ENCODE measurements around the gene KATNA1. TPM values are rescaled to one million over a fixed set of nuclear protein-coding genes. Genes with fewer than 3 reads are reported as not detected.

Gene KATNA1
- total RNA-seq, 2 donors from 2014 or later = 19.8 to 26.1 TPM

DNA sequence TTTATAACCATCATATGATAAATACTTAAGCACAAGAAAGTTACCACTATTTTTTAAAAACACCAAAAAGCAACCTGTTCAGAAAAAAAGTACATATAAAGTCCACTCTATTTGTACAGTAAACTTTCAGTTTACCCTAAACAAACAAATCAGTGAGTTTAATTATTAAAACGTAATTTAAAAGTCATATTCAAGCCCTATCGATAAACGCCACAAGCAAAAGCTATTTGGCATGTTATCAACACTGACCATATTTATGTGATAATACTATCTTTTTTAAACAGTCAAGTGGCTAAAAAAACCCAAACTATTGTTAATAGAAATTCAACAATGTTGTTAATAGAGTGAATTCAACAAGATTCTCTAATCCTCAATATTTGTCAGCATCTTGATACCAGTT is 1.9 kb downstream of the KATNA1 start:
- Mint-ChIP-seq H3K27me3 (no peaks in the 10 kb centered on the region), H3K9me3 (no peaks in the 10 kb centered on the region), H3K4me3 (peak overlapping the region; percentile 38), H3K4me1 (ENCODE audit: low read depth in 2 of 2) (peaks cover 16 to 21% of the 10 kb centered on the region in 2 donors), H3K36me3 (no peaks in the 10 kb centered on the region), H3K27ac (no peak overlapping the region)
- DNase-seq (ENCODE audit: low spot score) = no peak
- no peak for ATAC-seq

DNA sequence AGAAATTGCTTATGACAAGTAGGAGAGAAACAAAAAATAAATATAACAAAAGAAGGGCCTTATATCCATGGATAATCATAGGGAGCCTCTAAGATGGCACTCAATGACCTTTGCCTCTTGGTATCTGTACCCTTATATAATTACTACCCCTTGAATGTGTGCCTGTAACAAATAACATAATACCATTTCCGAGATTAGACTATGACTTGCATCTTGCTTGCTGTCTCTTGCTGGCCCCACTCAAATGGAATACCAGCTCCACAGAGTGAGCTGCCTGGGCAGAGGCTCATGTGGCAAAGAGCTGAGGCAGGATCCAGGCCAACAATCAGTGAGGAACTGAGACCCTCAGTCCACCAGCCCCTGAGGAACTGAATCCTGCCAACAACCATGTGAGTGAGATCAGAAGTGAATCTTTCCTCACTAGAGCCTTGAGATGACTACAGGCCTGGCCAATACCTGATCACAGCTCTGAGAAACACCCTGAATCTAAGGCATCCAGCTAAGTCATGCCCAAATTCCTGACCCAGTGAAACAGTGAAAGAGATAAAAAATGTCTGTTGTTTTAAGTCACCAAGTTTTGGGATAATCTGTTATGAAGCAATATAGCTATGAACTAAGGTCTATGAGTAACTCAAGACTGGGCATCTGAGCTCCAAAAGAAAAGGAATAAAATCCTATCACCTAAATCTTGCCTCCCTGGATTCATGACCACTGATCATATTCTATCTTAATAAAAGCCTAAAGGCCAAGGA is 5.5 kb downstream of the KATNA1 start:
- no peaks in the 10 kb centered on the region for H3K36me3 Mint-ChIP-seq
- ATAC-seq (no peak), DNase-seq (ENCODE audit: low spot score) (no peak)
- no peaks in the 10 kb centered on the region for H3K9me3 Mint-ChIP-seq
- H3K4me1 Mint-ChIP-seq (ENCODE audit: low read depth in 2 of 2) = peaks cover 14 to 16% of the 10 kb centered on the region in 2 donors
- no peak overlapping the region for H3K27ac Mint-ChIP-seq
- no peak overlapping the region for H3K4me3 Mint-ChIP-seq
- H3K27me3 Mint-ChIP-seq = no peaks in the 10 kb centered on the region

DNA sequence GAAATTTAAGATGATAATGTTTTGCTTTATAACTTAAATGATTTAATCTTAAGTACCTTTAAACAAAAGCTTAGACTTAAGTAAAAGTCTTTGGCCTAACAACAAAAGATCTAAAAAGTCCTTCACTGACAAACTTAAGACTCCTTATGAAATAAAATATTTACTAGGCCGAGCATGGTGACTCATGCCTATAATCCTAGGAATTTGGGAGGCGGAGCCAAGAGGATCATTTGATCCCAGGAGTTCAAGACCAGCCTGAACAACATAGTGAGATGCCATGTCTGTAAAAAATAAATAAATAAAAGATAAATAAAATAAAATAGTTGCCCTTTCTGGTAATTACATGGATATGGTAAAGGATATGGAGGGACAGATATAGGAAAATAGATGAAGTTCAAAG is 12.4 kb downstream of the KATNA1 start:
- Mint-ChIP-seq H3K9me3 (no peaks in the 10 kb centered on the region), H3K27ac (no peak overlapping the region), H3K4me1 (ENCODE audit: low read depth in 2 of 2) (peaks cover 0 to 2% of the 10 kb centered on the region in 2 donors), H3K27me3 (no peaks in the 10 kb centered on the region), H3K36me3 (no peaks in the 10 kb centered on the region), H3K4me3 (no peak overlapping the region)
- ATAC-seq (no peak), DNase-seq (ENCODE audit: low spot score) (no peak)

DNA sequence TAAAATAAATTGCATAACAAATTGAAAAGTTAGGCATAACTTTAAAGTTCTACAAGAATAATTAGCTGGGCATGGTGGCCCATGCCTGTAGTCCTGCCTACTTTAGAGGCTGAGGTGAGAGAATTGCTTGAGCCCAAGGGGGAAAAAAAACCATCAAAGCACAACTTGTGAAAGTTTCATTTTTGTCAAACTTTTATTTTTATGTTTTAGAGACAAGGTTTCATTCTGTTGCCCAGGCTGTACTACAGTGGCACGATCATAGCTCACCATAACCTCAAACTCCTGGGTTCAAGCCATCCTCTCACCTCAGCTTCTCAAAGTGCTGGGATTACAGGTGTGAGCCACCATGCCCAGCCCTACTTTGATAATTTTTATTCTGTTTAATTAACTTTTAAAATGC is 14.2 kb downstream of the KATNA1 start:
- Mint-ChIP-seq H3K4me1 (ENCODE audit: low read depth in 2 of 2) (no peaks in the 10 kb centered on the region), H3K27ac (no peak overlapping the region), H3K27me3 (no peaks in the 10 kb centered on the region), H3K4me3 (no peak overlapping the region), H3K36me3 (peaks cover 3% of the 10 kb centered on the region), H3K9me3 (no peaks in the 10 kb centered on the region)
- DNase-seq (ENCODE audit: low spot score) (no peak), ATAC-seq (no peak)

GRCh38 chr6:149628875-149629510 is 19.5 kb downstream of the KATNA1 start:
- Mint-ChIP-seq H3K27ac (peak overlapping the region in 1 of 2 donors; percentile 30), H3K36me3 (peaks cover 11% of the 10 kb centered on the region), H3K4me1 (ENCODE audit: low read depth in 2 of 2) (peaks cover 0 to 5% of the 10 kb centered on the region in 2 donors), H3K27me3 (no peaks in the 10 kb centered on the region), H3K9me3 (no peaks in the 10 kb centered on the region), H3K4me3 (no peak overlapping the region)
- DNase-seq (ENCODE audit: low spot score) = no peak
- ATAC-seq = no peak

- no peak overlapping the region for H3K27ac Mint-ChIP-seq
Measured at GRCh38 chr6:149627672-149628071, 20.8 kb downstream of the KATNA1 start.

GRCh38 chr6:149615805-149616204 is 32.7 kb downstream of the KATNA1 start:
- no peaks in the 10 kb centered on the region for H3K27me3 Mint-ChIP-seq
- peaks cover 2 to 6% of the 10 kb centered on the region in 2 donors for H3K4me1 Mint-ChIP-seq (ENCODE audit: low read depth in 2 of 2)
- peaks cover 13% of the 10 kb centered on the region for H3K36me3 Mint-ChIP-seq
- H3K27ac Mint-ChIP-seq = no peak overlapping the region
- no peak overlapping the region for H3K4me3 Mint-ChIP-seq
- DNase-seq (ENCODE audit: low spot score) = no peak
- ATAC-seq = no peak
- no peaks in the 10 kb centered on the region for H3K9me3 Mint-ChIP-seq

More at GRCh38 chr6:149627672-149628071, 20.8 kb downstream of the KATNA1 start:
- Mint-ChIP-seq H3K27me3 (no peaks in the 10 kb centered on the region), H3K9me3 (no peaks in the 10 kb centered on the region), H3K36me3 (peaks cover 11% of the 10 kb centered on the region), H3K4me3 (no peak overlapping the region), H3K4me1 (ENCODE audit: low read depth in 2 of 2) (peaks cover 0 to 5% of the 10 kb centered on the region in 2 donors)
- DNase-seq (ENCODE audit: low spot score) (no peak), ATAC-seq (no peak)

GRCh38 chr6:149614337-149614736 is 34.2 kb downstream of the KATNA1 start:
- H3K27ac Mint-ChIP-seq = no peak overlapping the region
- H3K36me3 Mint-ChIP-seq = peaks cover 8% of the 10 kb centered on the region
- peaks cover 2 to 6% of the 10 kb centered on the region in 2 donors for H3K4me1 Mint-ChIP-seq (ENCODE audit: low read depth in 2 of 2)
- no peak for ATAC-seq
- no peaks in the 10 kb centered on the region for H3K27me3 Mint-ChIP-seq
- H3K9me3 Mint-ChIP-seq = no peaks in the 10 kb centered on the region
- H3K4me3 Mint-ChIP-seq = no peak overlapping the region
- no peak for DNase-seq (ENCODE audit: low spot score)

DNA sequence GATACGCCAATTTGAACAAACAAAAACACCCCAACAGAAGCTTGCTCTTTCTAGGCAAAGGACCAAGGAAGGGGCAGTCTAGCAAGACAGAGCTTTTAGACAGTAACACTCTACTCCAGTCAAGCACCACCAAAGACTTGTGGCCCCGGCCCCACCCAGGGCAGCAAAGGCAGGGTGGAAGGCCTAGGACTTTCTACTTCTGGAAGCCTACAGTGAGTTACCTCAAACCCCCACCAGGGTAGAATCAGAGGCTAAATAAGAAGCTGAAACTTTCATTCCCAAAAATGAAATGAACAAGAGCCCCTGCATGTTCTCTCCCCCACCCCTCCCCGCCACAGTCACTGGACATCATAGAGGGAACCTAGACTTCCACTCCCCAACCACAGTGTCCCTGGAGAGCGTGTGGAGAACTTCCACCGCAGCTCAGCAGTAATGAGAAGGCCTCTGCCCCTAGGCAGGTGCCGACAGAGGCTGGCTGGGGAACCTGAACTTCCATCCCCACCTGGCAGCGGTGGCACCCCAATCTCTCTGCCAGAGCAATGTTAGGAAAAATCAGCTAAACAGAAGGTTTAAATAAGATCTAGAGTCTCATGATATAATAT is 40.0 kb downstream of the KATNA1 start:
- no peaks in the 10 kb centered on the region for H3K9me3 Mint-ChIP-seq
- H3K4me1 Mint-ChIP-seq (ENCODE audit: low read depth in 2 of 2) = peaks cover 3 to 5% of the 10 kb centered on the region in 2 donors
- peak overlapping the region in 1 of 2 donors; percentile 48 for H3K27ac Mint-ChIP-seq
- H3K4me3 Mint-ChIP-seq = no peak overlapping the region
- DNase-seq (ENCODE audit: low spot score) (no peak), ATAC-seq (no peak)
- no peaks in the 10 kb centered on the region for H3K36me3 Mint-ChIP-seq
- no peaks in the 10 kb centered on the region for H3K27me3 Mint-ChIP-seq

DNA sequence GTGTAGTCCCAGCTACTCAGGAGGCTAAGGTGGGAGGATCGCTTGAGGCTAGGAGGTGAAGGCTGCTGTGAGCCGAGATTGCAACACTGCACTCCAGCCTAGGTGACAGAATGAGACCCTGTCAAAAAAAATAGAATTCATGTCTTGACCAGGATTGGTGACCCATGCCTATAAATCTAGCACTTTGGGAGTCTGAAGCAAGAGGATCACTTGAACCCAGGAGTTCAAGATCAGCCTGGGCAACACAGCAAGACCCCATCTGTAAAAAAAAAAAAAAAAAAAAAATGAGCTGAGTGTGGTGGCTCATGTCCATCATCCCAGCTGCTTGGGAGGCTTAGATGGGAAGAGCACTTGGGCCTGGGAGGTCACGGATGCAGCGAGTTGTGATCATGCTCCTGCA is 48.0 kb downstream of the KATNA1 start:
- Mint-ChIP-seq H3K9me3 (no peaks in the 10 kb centered on the region), H3K4me3 (no peak overlapping the region), H3K4me1 (ENCODE audit: low read depth in 2 of 2) (no peaks in the 10 kb centered on the region), H3K27me3 (no peaks in the 10 kb centered on the region), H3K27ac (no peak overlapping the region), H3K36me3 (peaks cover 6% of the 10 kb centered on the region)
- ATAC-seq = no peak
- no peak for DNase-seq (ENCODE audit: low spot score)

- Mint-ChIP-seq H3K4me1 (ENCODE audit: low read depth in 2 of 2) (no peaks in the 10 kb centered on the region), H3K27me3 (no peaks in the 10 kb centered on the region), H3K27ac (no peak overlapping the region), H3K4me3 (no peak overlapping the region), H3K36me3 (peaks cover 6% of the 10 kb centered on the region), H3K9me3 (no peaks in the 10 kb centered on the region)
- ATAC-seq = no peak
- no peak for DNase-seq (ENCODE audit: low spot score)
Measured at GRCh38 chr6:149593408-149593807, 55.1 kb downstream of the KATNA1 start.

DNA sequence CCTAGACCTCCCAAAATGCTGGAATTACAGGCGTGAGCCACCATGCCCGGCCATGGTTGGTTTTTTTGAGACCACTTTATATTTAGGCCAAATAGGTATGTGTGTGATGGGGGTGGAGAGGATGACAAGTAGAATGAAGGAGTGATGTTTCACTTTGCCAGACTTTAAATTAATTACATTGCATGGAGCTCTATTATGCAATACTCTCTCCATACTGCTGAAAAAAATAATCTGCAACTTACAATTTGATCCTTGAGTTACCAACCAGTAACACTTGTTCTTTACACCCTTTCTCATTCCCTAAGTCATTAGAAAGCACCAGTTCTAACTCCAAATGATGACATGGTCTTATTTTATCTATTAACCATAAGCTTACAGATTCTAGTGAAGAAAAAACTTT is 55.5 kb downstream of the KATNA1 start:
- ATAC-seq (no peak), DNase-seq (ENCODE audit: low spot score) (no peak)
- H3K27me3 Mint-ChIP-seq = no peaks in the 10 kb centered on the region
- peaks cover 6% of the 10 kb centered on the region for H3K36me3 Mint-ChIP-seq
- no peak overlapping the region for H3K27ac Mint-ChIP-seq
- no peaks in the 10 kb centered on the region for H3K4me1 Mint-ChIP-seq (ENCODE audit: low read depth in 2 of 2)
- no peaks in the 10 kb centered on the region for H3K9me3 Mint-ChIP-seq
- H3K4me3 Mint-ChIP-seq = no peak overlapping the region

- Mint-ChIP-seq H3K9me3 (no peaks in the 10 kb centered on the region), H3K4me3 (no peak overlapping the region), H3K27ac (no peak overlapping the region), H3K36me3 (peaks cover 6% of the 10 kb centered on the region), H3K27me3 (no peaks in the 10 kb centered on the region), H3K4me1 (ENCODE audit: low read depth in 2 of 2) (no peaks in the 10 kb centered on the region)
- DNase-seq (ENCODE audit: low spot score) (no peak), ATAC-seq (no peak)
Measured at GRCh38 chr6:149586149-149586548, 62.4 kb downstream of the KATNA1 start.

DNA sequence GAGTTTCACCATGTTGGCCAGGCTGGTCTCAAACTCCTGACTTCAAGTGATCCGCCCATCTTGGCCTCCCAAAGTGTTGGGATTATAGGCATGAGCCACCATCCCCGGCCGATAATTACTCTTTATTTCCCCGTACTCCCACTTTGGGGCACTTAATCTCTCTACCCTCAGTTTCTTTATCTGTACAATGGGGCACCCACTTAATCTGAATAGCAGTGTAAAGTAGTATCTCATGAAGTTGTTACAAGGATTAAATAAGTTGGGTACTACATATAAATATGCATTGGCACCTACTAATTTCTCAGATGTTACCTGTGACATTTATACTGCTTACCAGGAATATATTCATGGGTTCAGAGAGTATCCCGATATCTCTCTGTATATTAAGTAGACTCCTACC is 67.2 kb downstream of the KATNA1 start:
- Mint-ChIP-seq H3K27me3 (no peaks in the 10 kb centered on the region), H3K4me1 (ENCODE audit: low read depth in 2 of 2) (no peaks in the 10 kb centered on the region), H3K27ac (no peak overlapping the region), H3K4me3 (no peak overlapping the region), H3K36me3 (peaks cover 6% of the 10 kb centered on the region), H3K9me3 (no peaks in the 10 kb centered on the region)
- ATAC-seq = no peak
- DNase-seq (ENCODE audit: low spot score) = no peak

All from natural killer cell treated with Interleukin-12 subunit alpha and Interleukin-12 subunit beta and Interleukin-15 and Interleukin-18, amount 100 ng/mL, for 72 hours (primary cell).